T-helper 1 cell (primary cell): ENCODE data around the gene LIF.

Source experiments
- DNase-seq, 5 donors: peaks; one replicate each; pipeline ENCODE4 v3.0.0-alpha.2; 2012 to 2020

Gene LIF

DNA sequence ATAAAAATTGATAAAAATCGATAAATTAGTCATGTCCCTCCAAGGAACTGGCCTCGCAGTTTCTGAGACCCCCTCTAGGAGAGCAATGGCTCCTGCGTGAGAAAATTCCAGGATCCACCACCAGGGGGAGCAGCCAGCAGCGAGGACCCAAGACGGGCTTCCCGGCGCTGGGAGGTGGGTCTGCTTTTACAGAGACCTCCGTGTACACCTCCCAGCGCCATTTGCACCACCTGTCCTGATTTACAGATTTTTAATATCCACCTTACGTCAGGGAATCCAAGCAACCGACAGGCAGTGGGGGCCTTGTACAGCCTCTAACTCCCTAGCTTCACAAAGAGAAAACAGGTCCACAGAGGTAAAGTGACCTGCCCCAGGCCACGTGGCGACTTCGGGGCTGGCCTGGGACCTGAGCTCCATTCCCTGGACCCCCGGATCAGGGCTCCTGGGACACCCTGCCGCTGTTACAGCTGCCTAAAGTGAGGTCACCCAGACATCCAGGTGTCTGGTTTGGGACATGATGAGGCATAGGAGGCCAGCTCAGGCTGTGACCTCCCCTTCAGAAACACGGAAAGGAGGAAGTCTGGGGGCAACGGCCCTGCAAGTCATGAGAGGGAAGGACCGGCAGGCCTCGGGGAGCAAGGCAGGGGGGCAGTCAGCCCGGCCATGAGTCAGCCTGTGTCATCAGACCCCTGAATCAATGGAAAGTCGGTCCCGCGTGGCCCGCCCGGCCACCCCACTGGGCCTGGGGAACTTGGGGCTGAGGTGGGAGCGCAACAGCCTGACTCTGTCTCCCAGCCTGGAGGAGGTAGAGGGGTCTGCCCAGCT lies 16.6 kb upstream of the LIF start:
- peak; percentile 58 to 79 (median 73) for DNase-seq

- DNase-seq, result peak in 1 of 5 donors; percentile 33
Observed at GRCh38 chr22:30262112-30262511, 15.6 kb upstream of the LIF start.

- peak in 1 of 5 donors; percentile 50 for DNase-seq
Observed at GRCh38 chr22:30261134-30261533, 14.6 kb upstream of the LIF start.

DNA sequence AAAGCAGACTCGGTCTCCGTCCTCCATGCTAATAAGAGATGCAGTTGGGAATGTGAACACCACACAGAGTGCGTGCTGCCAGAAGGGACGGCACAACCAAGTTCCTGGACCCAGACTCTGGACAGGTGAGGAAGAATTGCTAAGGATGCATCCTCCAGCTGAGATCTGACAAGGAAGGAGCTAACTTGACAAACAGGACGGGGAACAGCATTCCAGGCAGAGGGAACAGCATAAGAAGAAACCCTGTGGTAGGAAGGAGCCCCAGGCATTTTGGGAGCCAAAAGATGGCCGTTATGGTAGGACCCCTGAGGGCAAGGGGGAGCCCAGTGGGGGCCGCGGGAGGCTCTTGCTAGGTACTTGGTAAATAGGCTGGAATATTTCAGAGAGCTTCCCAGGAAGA lies 14.1 kb upstream of the LIF start:
- no peak for DNase-seq

DNA sequence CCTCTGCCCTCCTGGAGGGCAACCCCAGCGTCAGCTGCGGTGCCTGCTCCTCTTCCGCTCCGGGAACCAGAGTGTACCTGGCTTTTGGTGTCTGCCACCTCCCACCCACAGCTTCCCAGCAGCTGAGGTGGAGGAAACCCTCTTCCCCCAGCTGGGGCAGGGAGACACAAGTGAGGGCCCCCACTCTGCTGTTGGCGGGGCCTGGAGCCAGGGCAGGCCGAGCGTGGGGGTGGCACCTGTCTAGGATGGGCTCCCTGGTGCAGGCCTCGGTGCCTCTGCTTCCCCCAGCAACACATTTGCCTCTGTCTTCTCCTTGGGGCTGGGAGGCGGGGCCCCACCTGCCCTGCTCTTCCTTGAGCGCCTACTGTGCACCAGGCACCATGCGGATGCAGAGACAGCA lies 13.7 kb upstream of the LIF start:
- no peak for DNase-seq

GRCh38 chr22:30254314-30254713 lies 7.8 kb upstream of the LIF start:
- no peak for DNase-seq

GRCh38 chr22:30253205-30253852 lies 6.8 kb upstream of the LIF start:
- no peak for DNase-seq

GRCh38 chr22:30252411-30253204 lies 6.0 kb upstream of the LIF start:
- DNase-seq, result no peak

GRCh38 chr22:30251711-30252110 lies 5.2 kb upstream of the LIF start:
- no peak for DNase-seq

GRCh38 chr22:30250661-30251267 lies 4.2 kb upstream of the LIF start:
- DNase-seq, result no peak

DNA sequence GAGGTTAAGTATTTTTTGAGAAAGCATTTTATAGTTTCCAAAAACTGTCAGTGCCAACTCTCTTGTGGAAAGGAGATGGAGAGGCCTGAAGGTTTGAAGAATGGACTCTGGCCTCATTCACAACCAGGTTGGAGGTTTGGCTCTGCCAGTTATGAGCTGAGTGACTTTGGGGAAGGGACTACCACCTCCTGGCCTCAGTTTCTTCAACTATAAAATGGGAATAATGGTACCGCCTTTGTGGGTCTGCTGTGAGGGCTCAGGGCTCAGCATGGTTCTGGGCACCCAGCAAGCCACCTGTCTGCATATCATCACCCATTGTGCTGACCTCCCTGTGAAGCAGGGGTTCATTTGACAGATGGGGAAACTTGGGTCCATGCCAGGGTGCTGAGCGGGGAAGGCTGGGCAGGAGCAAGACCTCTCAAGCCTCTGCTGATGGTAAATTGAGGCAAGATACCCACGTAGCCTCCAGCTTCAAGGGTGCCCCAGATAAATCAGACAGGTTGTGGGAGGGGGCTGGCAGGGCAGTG lies 3.5 kb upstream of the LIF start:
- no peak for DNase-seq

GRCh38 chr22:30249049-30250038 lies 2.8 kb upstream of the LIF start:
- no peak for DNase-seq

- no peak for DNase-seq
Observed at GRCh38 chr22:30248484-30248883, 1.9 kb upstream of the LIF start.

DNA sequence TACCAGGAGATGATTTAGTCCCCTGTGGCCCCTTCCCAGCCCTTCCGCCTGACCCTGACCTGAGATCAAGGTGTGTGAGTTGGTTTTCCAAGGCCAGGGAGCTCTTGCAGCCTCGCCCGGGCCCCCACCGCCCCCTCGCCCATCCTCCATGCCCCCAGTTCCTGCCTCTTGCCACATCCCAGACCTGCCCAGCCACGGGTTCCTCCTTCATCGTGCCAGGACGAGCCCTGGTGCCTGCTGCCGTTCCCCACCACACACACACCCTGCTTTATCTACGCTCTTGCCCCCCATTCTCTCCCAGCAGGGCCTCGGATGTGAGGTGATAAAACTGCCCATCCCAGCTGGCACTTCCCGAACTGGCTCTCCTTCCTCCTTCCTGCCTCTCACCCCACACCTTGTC lies 1.4 kb upstream of the LIF start:
- no peak for DNase-seq

GRCh38 chr22:30247561-30247960 lies 1.0 kb upstream of the LIF start:
- no peak for DNase-seq

GRCh38 chr22:30246814-30247376 lies 336 bp upstream of the LIF start:
- DNase-seq, result no peak

GRCh38 chr22:30245181-30245984 lies 1.2 kb downstream of the LIF start:
- DNase-seq, result no peak

GRCh38 chr22:30244641-30245040 lies 1.9 kb downstream of the LIF start:
- no peak for DNase-seq

DNA sequence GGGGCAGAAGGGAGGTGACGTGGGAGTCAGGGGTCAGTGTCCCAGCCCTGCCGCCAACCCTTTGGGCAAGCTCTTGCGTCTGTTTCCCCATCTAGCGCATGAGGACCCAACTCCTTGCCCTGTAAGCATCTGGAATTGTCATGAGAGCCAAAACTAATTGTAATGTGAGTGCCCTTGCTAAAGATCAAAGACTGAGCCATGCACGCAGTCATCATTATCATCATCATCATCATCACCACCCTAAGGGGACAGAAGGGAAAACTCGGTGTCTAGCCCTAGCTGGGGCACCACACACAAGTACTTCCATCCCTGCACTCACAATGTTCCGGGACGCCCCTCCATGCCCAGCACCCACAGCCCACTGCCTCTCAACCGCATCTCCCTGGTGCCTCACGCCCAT lies 2.5 kb downstream of the LIF start:
- no peak for DNase-seq

DNA sequence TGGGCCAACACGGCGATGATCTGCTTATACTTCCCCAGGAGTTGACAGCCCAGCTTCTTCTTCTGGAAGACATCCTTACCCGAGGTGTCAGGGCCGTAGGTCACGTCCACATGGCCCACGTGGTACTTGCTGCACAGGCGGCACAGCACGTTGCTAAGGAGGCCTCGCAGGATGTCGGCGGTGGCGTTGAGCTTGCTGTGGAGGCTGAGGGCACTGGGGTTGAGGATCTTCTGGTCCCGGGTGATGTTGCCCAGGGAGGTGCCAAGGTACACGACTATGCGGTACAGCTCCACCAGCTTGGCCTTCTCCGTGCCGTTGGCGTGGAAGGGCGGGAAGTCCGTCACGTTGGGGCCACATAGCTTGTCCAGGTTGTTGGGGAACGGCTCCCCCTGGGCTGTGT lies 2.9 kb downstream of the LIF start:
- peak in 1 of 5 donors; percentile 69 for DNase-seq
